ENCODE measurements around the gene LBH. TPM values are rescaled to one million over a fixed set of nuclear protein-coding genes. Genes with fewer than 3 reads are reported as not detected.
"Not testable (repeated sequence)": the region's sequence is repeated elsewhere in the genome, so short reads cannot be mapped to it uniquely, and the experiment has no call there.

Gene LBH
- total RNA-seq, 2 donors from 2014 or later = 38.9 to 154 TPM

DNA sequence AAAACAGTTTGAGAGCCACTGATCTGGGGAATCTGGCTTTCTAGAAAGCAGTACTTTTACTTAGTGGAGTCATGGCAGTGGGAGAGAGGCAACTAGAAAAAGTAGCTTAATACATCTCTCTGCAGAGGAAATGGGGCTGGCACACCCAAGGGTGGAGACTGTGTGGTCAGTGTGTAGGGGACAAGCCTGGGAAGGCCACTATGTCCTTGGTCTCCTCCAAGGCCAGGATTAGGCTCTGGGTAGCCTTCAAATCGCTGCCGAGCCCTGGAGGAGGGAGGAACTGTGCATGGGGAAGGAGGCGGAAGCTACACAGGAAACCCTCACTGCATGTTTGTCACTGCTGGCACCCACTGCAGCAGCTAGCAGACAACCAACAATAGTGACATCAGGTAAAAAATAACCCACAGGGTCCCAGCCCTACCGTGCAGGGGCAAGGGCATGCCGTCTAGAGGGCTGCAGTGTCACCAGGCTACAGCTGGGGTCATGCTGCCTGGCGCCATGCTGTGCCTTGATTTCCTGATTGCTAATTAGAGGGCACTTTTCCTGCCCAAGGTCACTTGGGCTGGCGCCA, 34.8 kb downstream of the LBH start:
- Mint-ChIP-seq H3K9me3 (peaks cover 5% of the 10 kb centered on the region), H3K4me1 (peaks cover 37% of the 10 kb centered on the region), H3K27ac (peak overlapping the region; percentile 97), H3K27me3 (no peaks in the 10 kb centered on the region), H3K36me3 (ENCODE audit: low read depth) (peaks cover 54% of the 10 kb centered on the region), H3K4me3 (peak overlapping the region; percentile 84)
- peak; percentile 27 for ATAC-seq (replicated peaks)

DNA sequence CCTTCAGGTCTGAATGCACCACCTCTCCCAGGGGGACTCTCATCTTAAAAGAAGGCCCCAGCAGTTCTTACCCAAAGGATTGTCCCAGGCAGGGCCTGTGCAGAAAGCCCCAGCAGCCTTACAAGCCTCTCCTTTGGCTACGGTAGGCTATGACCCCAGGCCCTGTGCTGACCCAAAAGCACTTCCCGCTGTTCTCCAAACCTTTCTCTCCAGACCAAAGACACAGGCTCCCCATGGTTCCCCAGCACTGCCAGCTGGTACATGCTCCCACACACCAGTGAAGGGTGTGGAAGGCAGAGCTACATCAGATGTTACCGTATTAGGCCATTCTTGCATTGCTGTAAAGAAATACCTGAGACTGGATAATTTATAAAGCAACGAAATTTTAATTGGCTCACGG, 35.4 kb downstream of the LBH start:
- H3K4me1 Mint-ChIP-seq = peaks cover 42% of the 10 kb centered on the region
- H3K27me3 Mint-ChIP-seq = no peaks in the 10 kb centered on the region
- H3K4me3 Mint-ChIP-seq = peak overlapping the region; percentile 84
- no peak for ATAC-seq (replicated peaks)
- H3K9me3 Mint-ChIP-seq = peaks cover 5% of the 10 kb centered on the region
- peak overlapping the region; percentile 97 for H3K27ac Mint-ChIP-seq
- peaks cover 48% of the 10 kb centered on the region for H3K36me3 Mint-ChIP-seq (ENCODE audit: low read depth)

DNA sequence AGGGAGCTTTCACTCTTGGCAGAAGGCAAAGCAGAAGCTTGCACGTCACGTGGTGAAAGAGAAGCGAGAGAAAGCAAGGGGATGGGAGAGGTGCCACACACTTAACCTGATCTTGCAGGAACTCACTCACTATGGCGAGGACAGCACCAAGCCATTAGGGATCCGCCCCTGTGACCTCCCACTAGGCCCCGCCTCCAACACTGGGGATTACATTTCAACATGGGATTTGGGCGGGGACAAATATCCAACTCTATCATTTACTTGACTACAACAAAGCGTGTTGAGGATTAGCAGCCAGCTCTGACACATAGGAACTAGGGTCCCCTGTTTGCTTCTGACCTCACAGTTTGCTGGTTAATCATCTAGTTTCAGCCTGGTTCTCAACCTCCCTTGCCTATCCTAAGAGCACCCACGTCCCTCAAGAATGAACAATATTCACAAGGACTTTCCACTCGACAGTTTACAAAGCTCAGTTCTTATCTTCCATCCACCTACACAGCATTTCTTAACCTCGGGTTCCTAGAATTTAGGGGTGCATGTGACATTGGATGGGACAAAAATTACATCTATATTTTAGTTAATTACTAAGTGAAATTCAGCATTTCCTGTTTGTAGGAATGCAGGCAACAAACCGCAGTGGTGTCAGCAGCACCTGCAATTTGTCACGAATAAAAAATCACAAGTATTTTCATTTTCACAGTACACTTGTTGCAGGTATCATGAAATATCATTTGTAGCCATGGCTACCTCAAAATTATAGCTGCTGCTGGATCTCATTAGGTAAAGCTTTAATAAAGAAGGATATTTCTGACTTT, 36.0 kb downstream of the LBH start:
- peaks cover 42% of the 10 kb centered on the region for H3K36me3 Mint-ChIP-seq (ENCODE audit: low read depth)
- H3K9me3 Mint-ChIP-seq = peaks cover 5% of the 10 kb centered on the region
- ATAC-seq (replicated peaks) = peak; percentile 89
- H3K4me1 Mint-ChIP-seq = peaks cover 39% of the 10 kb centered on the region
- peak overlapping the region; percentile 97 for H3K27ac Mint-ChIP-seq
- H3K4me3 Mint-ChIP-seq = peak overlapping the region; percentile 84
- no peaks in the 10 kb centered on the region for H3K27me3 Mint-ChIP-seq

DNA sequence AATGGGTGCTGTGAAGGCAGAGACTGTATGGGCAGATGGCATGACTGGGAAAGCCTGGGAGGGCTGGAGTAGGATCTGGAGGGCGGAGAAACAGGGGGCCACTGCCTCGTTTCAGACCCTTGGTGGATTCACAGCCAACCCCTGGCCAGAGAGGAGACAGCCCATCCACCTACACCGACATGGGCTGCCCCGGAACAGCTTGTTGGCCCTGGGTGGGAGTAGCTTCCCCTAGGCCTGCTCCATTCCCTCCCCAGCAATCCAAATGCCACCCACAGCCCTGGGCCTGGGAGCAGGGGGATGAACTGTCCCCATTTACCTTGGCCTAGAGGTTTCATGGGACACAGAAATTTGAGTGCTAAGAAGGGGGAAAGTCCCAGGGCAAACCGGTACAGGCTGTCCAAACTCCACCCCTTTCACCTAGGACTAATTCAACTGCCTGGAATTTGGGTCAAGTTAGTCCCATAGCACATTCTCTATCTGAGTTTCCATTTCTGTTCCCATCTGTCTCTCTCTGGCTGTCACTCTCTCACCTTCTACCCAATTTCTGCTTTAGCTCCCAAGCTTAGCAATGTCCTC, 37.0 kb downstream of the LBH start:
- no peaks in the 10 kb centered on the region for H3K9me3 Mint-ChIP-seq
- H3K4me3 Mint-ChIP-seq = peak overlapping the region; percentile 84
- H3K27ac Mint-ChIP-seq = peak overlapping the region; percentile 97
- no peak for ATAC-seq (replicated peaks)
- H3K4me1 Mint-ChIP-seq = peaks cover 41% of the 10 kb centered on the region
- H3K36me3 Mint-ChIP-seq (ENCODE audit: low read depth) = peaks cover 38% of the 10 kb centered on the region
- H3K27me3 Mint-ChIP-seq = no peaks in the 10 kb centered on the region

DNA sequence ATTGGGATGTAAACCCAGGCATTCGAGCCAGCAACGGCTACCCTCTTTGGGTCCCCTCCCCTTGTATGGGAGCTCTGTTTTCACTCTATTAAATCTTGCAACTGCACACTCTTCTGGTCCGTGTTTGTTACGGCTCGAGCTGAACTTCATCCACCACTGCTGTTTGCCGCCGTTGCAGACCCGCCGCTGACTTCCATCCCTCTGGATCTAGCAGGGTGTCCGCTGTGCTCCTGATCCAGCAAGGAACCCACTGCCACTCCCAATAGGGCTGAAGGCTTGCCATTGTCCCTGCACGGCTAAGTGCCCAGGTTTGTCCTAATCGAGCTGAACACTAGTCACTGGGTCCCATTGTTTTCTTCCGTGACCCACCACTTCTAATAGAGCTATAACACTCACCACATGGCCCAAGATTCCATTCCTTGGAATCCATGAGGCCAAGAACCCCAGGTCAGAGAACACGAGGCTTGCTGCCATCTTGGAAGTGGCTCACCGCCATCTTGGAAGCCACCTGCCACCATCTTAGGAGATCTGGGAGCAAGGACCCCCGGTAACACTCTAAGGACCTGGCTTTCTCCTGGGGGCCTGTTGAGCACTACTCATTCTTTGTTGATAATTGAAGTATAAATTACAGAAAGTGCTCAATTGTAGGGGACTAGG, 37.9 kb downstream of the LBH start:
- H3K27ac Mint-ChIP-seq = peak overlapping the region; percentile 97
- H3K36me3 Mint-ChIP-seq (ENCODE audit: low read depth) = peaks cover 36% of the 10 kb centered on the region
- peak overlapping the region; percentile 84 for H3K4me3 Mint-ChIP-seq
- H3K9me3 Mint-ChIP-seq; ATAC-seq (replicated peaks); H3K27me3 Mint-ChIP-seq: not testable (repeated sequence)
- peaks cover 43% of the 10 kb centered on the region for H3K4me1 Mint-ChIP-seq

DNA sequence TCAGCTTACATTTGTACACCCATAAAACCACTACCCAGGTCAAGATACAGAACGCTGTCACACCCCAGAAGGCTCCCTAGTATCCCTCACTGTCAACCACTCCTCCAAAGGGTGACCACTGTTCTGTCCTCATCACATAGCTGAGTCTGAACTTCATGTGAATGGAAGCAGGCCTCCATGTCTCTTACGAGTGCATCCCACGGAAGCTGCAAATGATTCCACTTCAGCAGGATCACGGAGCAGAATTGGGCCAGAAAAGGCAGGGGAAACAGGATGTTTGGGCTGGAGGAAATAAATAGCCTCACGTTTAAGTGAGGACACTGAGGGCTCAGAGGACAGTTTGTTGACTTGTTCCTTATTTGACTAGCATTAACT, 38.4 kb downstream of the LBH start:
- no peak for ATAC-seq (replicated peaks)
- Mint-ChIP-seq H3K9me3 (no peaks in the 10 kb centered on the region), H3K27ac (peak overlapping the region; percentile 97)

DNA sequence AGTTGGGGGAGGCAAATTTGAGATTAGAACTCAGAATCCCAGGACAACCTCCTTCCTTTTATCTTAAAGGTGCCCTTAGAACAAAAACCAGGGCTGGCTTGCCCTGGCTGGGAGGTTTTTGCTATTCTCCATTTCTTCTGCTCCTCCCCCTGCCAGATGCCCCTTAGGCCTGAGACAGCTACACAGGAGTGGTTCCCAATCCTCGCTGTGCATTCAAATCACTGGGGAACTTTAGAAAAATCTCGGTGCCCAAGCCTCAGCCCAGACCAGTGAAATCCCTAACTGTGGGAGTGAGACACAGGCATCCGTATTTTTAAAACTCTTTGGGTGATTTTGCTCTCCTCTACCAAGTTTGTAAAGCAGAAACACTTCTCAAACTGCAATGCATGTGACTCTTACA, 38.8 kb downstream of the LBH start:
- H3K27me3 Mint-ChIP-seq = no peaks in the 10 kb centered on the region
- peaks cover 29% of the 10 kb centered on the region for H3K36me3 Mint-ChIP-seq (ENCODE audit: low read depth)
- peak overlapping the region; percentile 97 for H3K27ac Mint-ChIP-seq
- H3K9me3 Mint-ChIP-seq = no peaks in the 10 kb centered on the region
- peaks cover 41% of the 10 kb centered on the region for H3K4me1 Mint-ChIP-seq
- no peak for ATAC-seq (replicated peaks)
- no peak overlapping the region for H3K4me3 Mint-ChIP-seq

More for the DNA sequence above, 38.4 kb downstream of the LBH start:
- H3K4me1 Mint-ChIP-seq = peaks cover 41% of the 10 kb centered on the region
- H3K36me3 Mint-ChIP-seq (ENCODE audit: low read depth) = peaks cover 33% of the 10 kb centered on the region
- H3K4me3 Mint-ChIP-seq = no peak overlapping the region
- H3K27me3 Mint-ChIP-seq = no peaks in the 10 kb centered on the region

DNA sequence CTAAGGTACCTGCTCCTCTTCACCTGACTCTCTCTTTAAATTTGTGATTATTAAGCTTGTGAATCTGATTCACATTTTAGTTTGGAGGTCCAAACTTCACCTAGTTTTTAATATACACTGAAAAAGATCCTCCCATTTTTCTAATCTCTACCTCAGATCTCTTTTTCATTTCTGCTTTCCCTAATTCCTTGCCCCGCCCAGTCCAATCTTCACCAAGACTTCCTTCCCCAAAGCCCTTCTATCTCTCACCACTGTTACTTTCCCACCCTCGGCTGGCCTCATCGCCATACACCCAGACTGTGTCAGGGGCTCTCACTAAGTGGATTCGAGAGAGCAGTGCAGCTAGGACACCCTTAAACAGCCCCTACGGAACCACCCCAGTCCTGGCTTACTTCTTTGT, 40.0 kb downstream of the LBH start:
- peaks cover 17% of the 10 kb centered on the region for H3K36me3 Mint-ChIP-seq (ENCODE audit: low read depth)

DNA sequence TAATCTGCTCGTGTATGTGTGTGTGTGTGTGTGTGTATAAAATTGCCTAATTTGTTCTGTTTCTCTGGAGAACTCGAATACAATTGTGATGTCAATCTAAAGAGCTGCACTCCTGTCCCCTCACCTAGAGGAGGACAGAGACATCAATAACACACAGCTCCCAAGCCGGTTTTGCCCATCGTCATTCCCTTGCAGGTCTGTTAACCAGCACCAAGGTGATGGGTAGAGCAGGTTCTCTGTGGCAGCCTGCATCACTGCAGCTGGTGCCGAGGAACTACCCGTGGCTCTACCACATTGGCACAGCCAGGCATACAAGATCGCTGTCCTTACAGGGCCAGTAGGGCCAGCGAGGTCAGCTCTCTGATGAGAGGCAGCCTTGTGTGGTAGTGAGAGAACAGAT, 41.0 kb downstream of the LBH start:
- no peak for ATAC-seq (replicated peaks)
- H3K36me3 Mint-ChIP-seq (ENCODE audit: low read depth) = peaks cover 9% of the 10 kb centered on the region
- H3K4me3 Mint-ChIP-seq = peak overlapping the region; percentile 76
- H3K9me3 Mint-ChIP-seq = no peaks in the 10 kb centered on the region
- H3K27ac Mint-ChIP-seq = peak overlapping the region; percentile 97
- no peaks in the 10 kb centered on the region for H3K27me3 Mint-ChIP-seq
- H3K4me1 Mint-ChIP-seq = peaks cover 24% of the 10 kb centered on the region

More for the DNA sequence above, 40.0 kb downstream of the LBH start:
- Mint-ChIP-seq H3K27ac (peak overlapping the region; percentile 97), H3K9me3 (no peaks in the 10 kb centered on the region), H3K27me3 (no peaks in the 10 kb centered on the region), H3K4me1 (peaks cover 32% of the 10 kb centered on the region), H3K4me3 (no peak overlapping the region)
- no peak for ATAC-seq (replicated peaks)

DNA sequence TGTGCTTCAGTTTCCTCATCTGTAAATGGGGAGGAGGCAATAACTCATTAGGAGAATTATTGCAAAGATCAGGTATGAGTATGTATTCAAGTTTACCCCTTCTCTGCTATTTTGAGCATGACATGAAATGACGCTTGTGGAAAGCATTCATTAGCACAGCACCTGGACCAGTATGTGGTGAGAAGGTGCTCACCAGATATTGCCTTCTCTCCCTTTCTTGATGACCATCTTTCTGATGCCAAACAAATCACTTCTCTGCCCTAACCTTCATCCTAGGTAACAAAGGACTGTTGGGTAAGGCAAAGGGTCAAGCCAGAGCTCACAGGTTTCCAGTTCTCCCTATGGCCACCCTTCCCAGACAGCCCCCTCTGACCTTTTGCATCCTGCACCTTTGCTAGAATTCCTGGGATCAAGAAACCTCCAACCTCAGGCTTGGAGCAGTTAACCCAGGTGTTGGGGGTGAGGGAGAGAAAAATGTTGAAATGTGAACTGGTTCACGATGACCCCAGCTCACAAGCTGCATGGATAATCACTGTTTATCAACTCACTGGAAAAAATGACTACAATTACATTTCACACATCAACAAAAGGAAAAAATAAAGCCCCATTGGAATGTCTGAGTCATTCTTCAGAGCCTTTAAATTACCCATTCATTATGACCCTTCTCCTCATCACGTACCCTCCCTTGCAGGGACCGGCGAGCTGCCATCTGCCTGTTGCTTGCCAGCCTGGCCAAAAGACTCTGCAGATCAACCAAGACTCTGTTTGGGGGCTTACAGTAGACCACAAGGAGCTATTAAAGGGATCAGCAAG, 41.6 kb downstream of the LBH start:
- H3K36me3 Mint-ChIP-seq (ENCODE audit: low read depth) = peaks cover 7% of the 10 kb centered on the region
- H3K27ac Mint-ChIP-seq = peak overlapping the region; percentile 97
- peak; percentile 57 for ATAC-seq (replicated peaks)

DNA sequence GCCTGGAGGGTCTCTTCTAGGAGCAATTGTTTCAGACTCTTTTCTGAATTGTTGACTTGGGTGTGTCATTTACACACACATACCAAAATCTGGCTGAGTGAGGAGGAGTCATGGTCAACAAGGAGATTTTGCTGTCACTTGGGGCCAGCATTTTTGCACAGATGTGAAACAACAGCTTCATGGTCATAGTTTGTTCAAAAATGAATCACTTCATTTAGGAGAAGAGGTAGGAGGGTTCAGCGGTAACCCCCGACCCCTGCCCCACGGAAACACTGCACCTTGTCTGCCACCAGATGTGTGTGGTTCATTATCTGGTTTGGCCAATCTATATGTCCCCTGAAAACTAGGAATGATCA, 42.2 kb downstream of the LBH start:
- H3K27ac Mint-ChIP-seq = peak overlapping the region; percentile 97
- H3K9me3 Mint-ChIP-seq = no peaks in the 10 kb centered on the region
- peaks cover 24% of the 10 kb centered on the region for H3K4me1 Mint-ChIP-seq
- no peaks in the 10 kb centered on the region for H3K27me3 Mint-ChIP-seq
- peak; percentile 67 for ATAC-seq (replicated peaks)
- peak overlapping the region; percentile 76 for H3K4me3 Mint-ChIP-seq
- H3K36me3 Mint-ChIP-seq (ENCODE audit: low read depth) = peaks cover 7% of the 10 kb centered on the region

More for the DNA sequence above, 41.6 kb downstream of the LBH start:
- no peaks in the 10 kb centered on the region for H3K9me3 Mint-ChIP-seq
- H3K27me3 Mint-ChIP-seq = no peaks in the 10 kb centered on the region
- H3K4me3 Mint-ChIP-seq = peak overlapping the region; percentile 76
- peaks cover 20% of the 10 kb centered on the region for H3K4me1 Mint-ChIP-seq

DNA sequence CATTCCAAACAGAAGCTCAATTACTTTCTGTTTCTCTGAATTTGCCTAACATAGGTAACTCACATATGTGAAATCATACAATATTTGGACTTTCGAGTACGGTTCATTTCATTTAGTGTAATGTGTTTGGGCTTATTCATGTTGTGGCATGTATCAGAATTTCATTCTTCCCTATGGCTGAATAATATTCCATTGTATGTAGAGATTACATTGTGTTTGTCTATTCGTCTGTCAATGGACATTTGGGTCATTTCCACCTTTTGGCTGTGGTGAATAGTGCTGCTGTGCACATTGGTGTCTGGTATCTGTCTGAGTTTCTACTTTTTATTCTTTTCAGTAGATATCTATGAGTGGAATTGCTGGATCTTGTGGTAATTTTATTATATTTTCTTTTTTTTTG, 43.9 kb downstream of the LBH start:
- H3K27me3 Mint-ChIP-seq = no peaks in the 10 kb centered on the region
- no peak for ATAC-seq (replicated peaks)
- H3K4me1 Mint-ChIP-seq = peaks cover 30% of the 10 kb centered on the region
- H3K36me3 Mint-ChIP-seq (ENCODE audit: low read depth) = peaks cover 7% of the 10 kb centered on the region
- H3K9me3 Mint-ChIP-seq = no peaks in the 10 kb centered on the region
- no peak overlapping the region for H3K4me3 Mint-ChIP-seq
- H3K27ac Mint-ChIP-seq = no peak overlapping the region

DNA sequence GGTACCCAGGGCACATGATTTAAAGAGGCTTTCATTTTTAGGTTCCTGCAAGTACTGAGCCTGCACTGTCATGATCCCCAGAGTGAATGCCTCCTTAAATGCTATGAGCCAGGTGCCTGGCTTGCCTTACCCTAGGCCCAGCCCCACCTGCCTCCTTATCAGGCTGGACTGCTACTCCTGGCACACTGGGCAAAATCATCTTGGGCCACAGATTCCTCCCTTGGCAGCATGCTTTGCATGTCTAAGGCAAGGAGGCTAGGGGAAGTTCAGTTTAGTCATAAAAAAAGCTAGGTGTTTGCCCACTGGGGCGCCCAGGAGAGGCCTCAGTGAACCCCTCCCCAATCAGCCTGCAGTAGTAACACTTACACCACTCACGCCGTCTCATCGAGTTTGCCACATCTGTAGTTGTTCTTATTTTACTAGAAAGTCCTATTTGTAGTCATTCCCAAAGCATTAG, 45.1 kb downstream of the LBH start:
- peaks cover 31% of the 10 kb centered on the region for H3K4me1 Mint-ChIP-seq
- peaks cover 7% of the 10 kb centered on the region for H3K36me3 Mint-ChIP-seq (ENCODE audit: low read depth)
- peak; percentile 68 for ATAC-seq (replicated peaks)
- no peaks in the 10 kb centered on the region for H3K27me3 Mint-ChIP-seq
- no peaks in the 10 kb centered on the region for H3K9me3 Mint-ChIP-seq
- H3K4me3 Mint-ChIP-seq = no peak overlapping the region
- H3K27ac Mint-ChIP-seq = peak overlapping the region; percentile 59

DNA sequence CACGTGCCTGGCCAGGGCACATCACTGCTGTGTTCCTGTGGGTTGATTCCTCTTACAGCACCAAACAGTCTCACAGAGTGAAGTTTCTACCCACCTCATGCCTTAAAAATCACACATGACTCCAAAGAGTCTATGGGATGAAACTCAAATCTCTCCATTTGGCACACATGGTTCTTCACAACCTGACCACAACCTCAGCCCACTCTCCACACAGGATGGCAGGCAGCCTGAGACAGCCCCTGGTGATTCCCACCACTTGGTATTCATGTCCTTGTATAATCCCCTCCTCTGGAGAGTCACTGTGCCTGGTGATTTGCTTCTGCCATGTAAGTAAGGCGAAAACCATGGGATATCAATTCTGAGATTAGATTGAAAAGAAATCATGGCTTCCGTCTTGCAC, 46.2 kb downstream of the LBH start:
- no peak for ATAC-seq (replicated peaks)
- no peaks in the 10 kb centered on the region for H3K27me3 Mint-ChIP-seq
- H3K9me3 Mint-ChIP-seq = no peaks in the 10 kb centered on the region
- no peak overlapping the region for H3K4me3 Mint-ChIP-seq
- H3K27ac Mint-ChIP-seq = no peak overlapping the region
- peaks cover 27% of the 10 kb centered on the region for H3K4me1 Mint-ChIP-seq
- H3K36me3 Mint-ChIP-seq (ENCODE audit: low read depth) = peaks cover 7% of the 10 kb centered on the region
